Vagina (tissue), 2 donors: ENCODE data around the gene PSMC2. TPM values are rescaled to one million over a fixed set of nuclear protein-coding genes. Genes with fewer than 3 reads are reported as not detected.

ENCODE experiments used
- DNase-seq, 2 donors: peaks; one replicate each; pipeline ENCODE4 v3.0.0-alpha.2; 2017; ENCODE audit errors: extremely low spot score in 2 of 2
- H3K27ac ChIP-seq: fragments of 200-600 bp; sonication (generic); one replicate; pipeline ENCODE4 v1.5.1; 2019
- H3K27me3 ChIP-seq: fragments of 200-600 bp; sonication (generic); one replicate; pipeline ENCODE4 v1.5.1; 2019
- H3K36me3 ChIP-seq, 2 donors: fragments of 200-600 bp; sonication (generic); one replicate each; pipeline ENCODE4 v1.5.1; 2017 to 2019
- H3K4me1 ChIP-seq: fragments of 200-600 bp; sonication (generic); one replicate; pipeline ENCODE4 v1.5.1; 2019
- H3K4me3 ChIP-seq, 2 donors: fragments of 200-600 bp; sonication (generic); 1 replicate in 1 of 2; 2 replicates in 1 of 2; pipeline ENCODE4 v1.5.1; 2016 to 2019
- H3K9me3 ChIP-seq: fragments of 200-600 bp; sonication (generic); one replicate; pipeline ENCODE4 v1.5.1; 2019
- CTCF ChIP-seq, 3 experiments: fragments of 450-650 bp in 2 of 3; fragments of 200-600 bp in 1 of 3; sonication (generic) in 1 of 3; IDR thresholded peaks; one replicate each; pipeline ENCODE4 v1.5.1; 2017 to 2019; ENCODE audit warnings: antibody characterized with exemption in 3 of 3, mild to moderate bottlenecking in 2 of 3, moderate library complexity in 2 of 3
- POLR2A ChIP-seq, 2 donors: fragments of 450-650 bp; IDR thresholded peaks; one replicate each; pipeline ENCODE4 v1.6.1; 2017; ENCODE audit warnings: antibody characterized with exemption in 2 of 2, mild to moderate bottlenecking in 2 of 2, moderate library complexity in 2 of 2
- POLR2AphosphoS5 ChIP-seq, 2 donors: sonication (generic); formaldehyde crosslinking; IDR thresholded peaks; one replicate each; pipeline ENCODE4 v1.9.0; 2017; ENCODE audit warnings: antibody characterized with exemption in 2 of 2, mild to moderate bottlenecking in 2 of 2, low read depth in 1 of 2; ENCODE audit not compliant: insufficient read depth in 1 of 2
- intact Hi-C: fragments of 100-400 bp; cut with DNase I; formaldehyde crosslinking; loops from one replicate; pipeline ENCODE4 v1.15.1; 2023
- total RNA-seq: library from RNA; depleted of rRNA; stranded (reverse); fragments of >200 nt; gene quantifications from one replicate; pipeline ENCODE4 v1.2.3, GENCODE V29; 2016

PSMC2 gene
- total RNA-seq, 1 donor from 2014 or later = 63.3 TPM

- Histone ChIP-seq H3K4me1 (no peaks in the 10 kb centered on the region), H3K9me3 (no peaks in the 10 kb centered on the region), H3K36me3 (no peaks in the 10 kb centered on the region), H3K4me3 (no peak overlapping the region), H3K27me3 (no peaks in the 10 kb centered on the region), H3K27ac (no peak overlapping the region)
- TF ChIP-seq POLR2AphosphoS5 (IDR thresholded peaks at IDR 0.05; ENCODE audit: insufficient read depth in 1 of 2, low read depth in 1 of 2) (no peak), CTCF (IDR thresholded peaks at IDR 0.05) (no peak), POLR2A (IDR thresholded peaks at IDR 0.05) (no peak)
- DNase-seq = no peak
- intact Hi-C loops = no loop called here
Measured at GRCh38 chr7:103373866-103374643, 26.6 kb downstream of the PSMC2 start.

- TF ChIP-seq POLR2AphosphoS5 (IDR thresholded peaks at IDR 0.05; ENCODE audit: insufficient read depth in 1 of 2, low read depth in 1 of 2) (no peak), CTCF (IDR thresholded peaks at IDR 0.05) (no peak), POLR2A (IDR thresholded peaks at IDR 0.05) (no peak)
- intact Hi-C loops = no loop called here
- no peaks in the 10 kb centered on the region for H3K9me3 ChIP-seq
- H3K36me3 ChIP-seq = no peaks in the 10 kb centered on the region
- no peak overlapping the region for H3K27ac ChIP-seq
- no peaks in the 10 kb centered on the region for H3K4me1 ChIP-seq
- H3K27me3 ChIP-seq = no peaks in the 10 kb centered on the region
- DNase-seq = no peak
- no peak overlapping the region for H3K4me3 ChIP-seq
Measured at GRCh38 chr7:103379270-103379975, 32.0 kb downstream of the PSMC2 start.

GRCh38 chr7:103380395-103381191 is 33.1 kb downstream of the PSMC2 start:
- H3K36me3 ChIP-seq = no peaks in the 10 kb centered on the region
- H3K4me1 ChIP-seq = no peaks in the 10 kb centered on the region
- intact Hi-C loops = no loop called here
- no peak for TF ChIP-seq POLR2A (IDR thresholded peaks at IDR 0.05)
- DNase-seq = no peak
- H3K4me3 ChIP-seq = no peak overlapping the region
- H3K9me3 ChIP-seq = no peaks in the 10 kb centered on the region
- H3K27ac ChIP-seq = no peak overlapping the region
- no peaks in the 10 kb centered on the region for H3K27me3 ChIP-seq

- intact Hi-C loops = no loop called here
- H3K4me3 ChIP-seq = no peak overlapping the region
- DNase-seq = no peak
- H3K27me3 ChIP-seq = no peaks in the 10 kb centered on the region
- no peak for TF ChIP-seq POLR2AphosphoS5 (IDR thresholded peaks at IDR 0.05; ENCODE audit: insufficient read depth in 1 of 2, low read depth in 1 of 2)
- TF ChIP-seq CTCF (IDR thresholded peaks at IDR 0.05) = no peak
- TF ChIP-seq POLR2A (IDR thresholded peaks at IDR 0.05) = no peak
- H3K36me3 ChIP-seq = no peaks in the 10 kb centered on the region
- H3K27ac ChIP-seq = no peak overlapping the region
- no peaks in the 10 kb centered on the region for H3K9me3 ChIP-seq
- H3K4me1 ChIP-seq = no peaks in the 10 kb centered on the region
Measured at GRCh38 chr7:103381280-103382031, 34.0 kb downstream of the PSMC2 start.

- TF ChIP-seq POLR2A (IDR thresholded peaks at IDR 0.05) (no peak), POLR2AphosphoS5 (IDR thresholded peaks at IDR 0.05; ENCODE audit: insufficient read depth in 1 of 2, low read depth in 1 of 2) (no peak), CTCF (IDR thresholded peaks at IDR 0.05) (no peak)
- intact Hi-C loops = no loop called here
- no peak overlapping the region for H3K27ac ChIP-seq
- H3K9me3 ChIP-seq = no peaks in the 10 kb centered on the region
- no peak overlapping the region for H3K4me3 ChIP-seq
- H3K27me3 ChIP-seq = no peaks in the 10 kb centered on the region
- H3K36me3 ChIP-seq = no peaks in the 10 kb centered on the region
- H3K4me1 ChIP-seq = no peaks in the 10 kb centered on the region
- DNase-seq = no peak
Measured at GRCh38 chr7:103382032-103382402, 34.6 kb downstream of the PSMC2 start.
